ENCODE results near the gene DCAF11.

Gene DCAF11

DNA sequence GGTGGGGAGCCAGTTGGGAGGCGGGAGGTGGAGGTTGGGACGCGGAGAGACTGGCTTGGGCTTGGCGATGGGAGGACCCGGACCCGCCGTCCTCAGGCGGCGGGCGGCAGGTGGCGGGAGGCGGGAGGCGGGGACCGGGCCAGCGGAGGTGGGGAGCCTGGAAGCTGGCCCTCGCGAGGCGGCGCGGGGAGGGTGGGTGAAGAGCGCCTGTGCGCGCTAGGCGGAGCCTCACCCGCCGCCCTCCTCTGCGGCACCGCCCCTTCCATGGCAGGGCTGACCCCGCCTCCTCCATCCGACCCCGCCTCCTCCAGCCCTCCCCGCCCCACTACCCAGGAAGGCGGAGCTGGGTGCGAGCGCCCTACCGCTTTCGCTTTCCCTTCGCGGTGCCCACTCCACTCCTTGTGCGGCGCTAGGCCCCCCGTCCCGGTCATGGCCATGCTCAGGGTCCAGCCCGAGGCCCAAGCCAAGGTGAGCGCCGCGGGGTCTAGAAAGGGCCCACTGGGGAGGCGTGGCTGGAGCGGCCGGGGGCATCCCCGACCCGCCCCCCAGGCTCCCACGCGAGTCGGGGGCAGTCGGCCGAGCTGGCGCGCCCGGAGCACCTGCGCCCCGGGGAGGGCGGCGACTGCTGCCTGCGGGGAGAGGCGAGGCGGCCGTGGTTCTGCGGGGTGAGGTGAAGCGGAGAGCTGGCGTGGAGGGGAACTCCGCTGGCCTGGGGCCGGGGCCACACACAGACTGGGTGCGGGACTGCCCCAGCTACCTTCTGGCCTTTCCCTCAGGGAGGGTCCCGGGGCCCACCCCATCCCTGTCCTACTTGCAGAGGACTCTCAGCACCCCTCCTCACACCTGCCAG, 21.5 kb downstream of the DCAF11 start, which contains the start of gene PSME1:
TSS of gene PSME1 (plus strand) at position 361 of the 850 bp plus-strand sequence. CDS start at position 430, 69 bp downstream.
- DNase-seq (ENCODE audit: low read depth) = peak; percentile 55
- peak within 1 kb of the TSS; percentile 95 for H3K4me3 ChIP-seq (ENCODE audit: low read depth, low read length)
- TF ChIP-seq, protein P1, sequence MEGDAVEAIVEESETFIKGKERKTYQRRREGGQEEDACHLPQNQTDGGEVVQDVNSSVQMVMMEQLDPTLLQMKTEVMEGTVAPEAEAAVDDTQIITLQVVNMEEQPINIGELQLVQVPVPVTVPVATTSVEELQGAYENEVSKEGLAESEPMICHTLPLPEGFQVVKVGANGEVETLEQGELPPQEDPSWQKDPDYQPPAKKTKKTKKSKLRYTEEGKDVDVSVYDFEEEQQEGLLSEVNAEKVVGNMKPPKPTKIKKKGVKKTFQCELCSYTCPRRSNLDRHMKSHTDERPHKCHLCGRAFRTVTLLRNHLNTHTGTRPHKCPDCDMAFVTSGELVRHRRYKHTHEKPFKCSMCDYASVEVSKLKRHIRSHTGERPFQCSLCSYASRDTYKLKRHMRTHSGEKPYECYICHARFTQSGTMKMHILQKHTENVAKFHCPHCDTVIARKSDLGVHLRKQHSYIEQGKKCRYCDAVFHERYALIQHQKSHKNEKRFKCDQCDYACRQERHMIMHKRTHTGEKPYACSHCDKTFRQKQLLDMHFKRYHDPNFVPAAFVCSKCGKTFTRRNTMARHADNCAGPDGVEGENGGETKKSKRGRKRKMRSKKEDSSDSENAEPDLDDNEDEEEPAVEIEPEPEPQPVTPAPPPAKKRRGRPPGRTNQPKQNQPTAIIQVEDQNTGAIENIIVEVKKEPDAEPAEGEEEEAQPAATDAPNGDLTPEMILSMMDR (IDR thresholded peaks at IDR 0.05; ENCODE audit: low read depth, low read length, missing control alignments) = no peak

DNA sequence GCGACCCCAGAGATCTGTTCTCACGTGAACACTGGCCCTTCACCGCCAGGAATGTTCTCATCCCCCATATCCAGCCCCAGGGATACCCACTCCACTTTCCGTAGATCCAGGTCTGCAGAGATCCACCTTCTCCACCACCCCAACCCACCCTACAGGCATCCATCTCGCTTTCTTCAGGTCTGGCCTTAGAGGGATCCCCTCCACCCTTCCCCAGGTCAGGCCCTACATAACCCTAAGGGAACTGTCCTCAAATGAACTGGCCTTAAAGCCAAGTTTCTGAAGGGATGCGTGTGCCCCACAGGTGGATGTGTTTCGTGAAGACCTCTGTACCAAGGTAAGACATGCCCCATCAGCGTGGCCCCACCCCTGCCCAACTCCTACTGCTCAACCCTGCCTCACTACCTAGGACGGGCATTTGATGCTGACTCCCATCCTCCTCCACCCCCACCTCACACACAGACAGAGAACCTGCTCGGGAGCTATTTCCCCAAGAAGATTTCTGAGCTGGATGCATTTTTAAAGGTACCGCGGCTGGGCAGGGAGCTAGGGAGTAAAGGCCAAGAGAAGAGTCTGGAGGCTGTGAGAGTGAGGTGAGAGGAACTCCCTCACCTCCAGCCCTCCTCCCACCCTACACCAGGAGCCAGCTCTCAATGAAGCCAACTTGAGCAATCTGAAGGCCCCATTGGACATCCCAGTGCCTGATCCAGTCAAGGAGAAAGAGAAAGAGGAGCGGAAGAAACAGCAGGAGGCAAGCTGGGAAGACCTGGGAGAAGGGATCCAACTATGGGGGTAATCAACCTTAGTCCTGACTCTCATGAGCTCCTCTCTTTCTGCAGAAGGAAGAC, 22.3 kb downstream of the DCAF11 start:
- TF ChIP-seq, protein P1 (IDR thresholded peaks at IDR 0.05; ENCODE audit: low read depth, low read length, missing control alignments) = no peak
- no peak for DNase-seq (ENCODE audit: low read depth)
- H3K4me3 ChIP-seq (ENCODE audit: low read depth, low read length) = peak overlapping the region; percentile 95

DNA sequence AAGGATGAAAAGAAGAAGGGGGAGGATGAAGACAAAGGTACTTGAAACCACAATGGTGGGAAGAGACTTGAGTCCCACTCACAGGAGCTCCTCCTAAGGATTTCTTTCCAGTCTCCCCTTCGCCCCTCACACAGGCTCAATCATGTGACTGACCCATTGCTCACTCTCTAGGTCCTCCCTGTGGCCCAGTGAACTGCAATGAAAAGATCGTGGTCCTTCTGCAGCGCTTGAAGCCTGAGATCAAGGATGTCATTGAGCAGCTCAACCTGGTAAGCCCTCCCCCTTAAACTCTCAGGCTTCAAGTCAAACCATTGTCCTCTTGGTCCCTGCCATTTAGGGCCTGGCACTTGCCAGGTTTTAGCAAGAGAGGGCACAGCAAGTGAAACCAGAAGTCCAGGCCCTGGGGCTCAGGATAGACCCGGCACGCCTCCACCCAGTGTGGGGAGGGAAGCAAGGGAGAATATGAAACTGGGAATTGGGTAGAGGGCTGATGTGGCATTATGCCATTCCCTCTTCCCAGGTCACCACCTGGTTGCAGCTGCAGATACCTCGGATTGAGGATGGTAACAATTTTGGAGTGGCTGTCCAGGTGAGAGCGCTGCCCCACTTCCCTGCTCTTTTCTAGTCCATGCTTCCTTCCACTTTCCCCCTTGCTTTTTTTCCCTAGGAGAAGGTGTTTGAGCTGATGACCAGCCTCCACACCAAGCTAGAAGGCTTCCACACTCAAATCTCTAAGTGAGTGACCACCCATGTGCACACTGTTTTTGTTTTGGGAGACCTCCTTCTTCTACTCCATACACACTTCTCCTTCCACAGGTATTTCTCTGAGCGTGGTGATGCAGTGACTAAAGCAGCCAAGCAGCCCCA, 23.2 kb downstream of the DCAF11 start:
- H3K4me3 ChIP-seq (ENCODE audit: low read depth, low read length) = no peak overlapping the region
- no peak for DNase-seq (ENCODE audit: low read depth)
- TF ChIP-seq, protein P1 (IDR thresholded peaks at IDR 0.05; ENCODE audit: low read depth, low read length, missing control alignments) = no peak

DNA sequence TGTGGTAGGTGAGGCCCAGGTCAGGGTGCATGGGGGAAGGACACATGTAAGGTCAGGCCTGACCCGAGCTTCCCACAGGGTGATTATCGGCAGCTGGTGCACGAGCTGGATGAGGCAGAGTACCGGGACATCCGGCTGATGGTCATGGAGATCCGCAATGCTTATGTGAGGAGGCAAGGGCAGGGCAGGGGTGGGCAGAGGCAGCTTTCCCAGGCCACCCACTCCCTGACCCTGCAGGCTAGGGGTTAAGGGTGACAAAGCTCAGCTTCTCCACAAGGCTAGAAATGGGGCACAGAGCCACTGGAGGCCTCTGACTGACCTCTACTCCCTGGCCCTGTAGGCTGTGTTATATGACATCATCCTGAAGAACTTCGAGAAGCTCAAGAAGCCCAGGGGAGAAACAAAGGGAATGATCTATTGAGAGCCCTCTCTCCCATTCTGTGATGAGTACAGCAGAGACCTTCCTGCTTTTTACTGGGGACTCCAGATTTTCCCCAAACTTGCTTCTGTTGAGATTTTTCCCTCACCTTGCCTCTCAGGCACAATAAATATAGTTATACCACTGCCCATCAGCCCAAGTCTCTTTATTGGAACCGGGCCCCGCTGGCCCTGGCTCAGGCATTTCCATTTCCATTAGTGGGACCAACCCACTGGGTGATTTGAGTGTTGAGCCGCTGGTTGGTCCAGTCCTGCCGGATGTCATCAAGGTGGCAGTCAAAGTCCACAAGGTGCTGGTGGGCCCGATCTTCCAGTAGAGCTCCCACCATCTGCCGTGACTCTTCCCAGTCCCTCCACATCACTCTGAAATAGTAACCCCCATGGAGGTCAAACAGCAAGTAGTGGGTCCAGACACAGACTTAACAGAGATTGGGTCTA, 24.1 kb downstream of the DCAF11 start:
- DNase-seq (ENCODE audit: low read depth) = no peak
- TF ChIP-seq, protein P1 (IDR thresholded peaks at IDR 0.05; ENCODE audit: low read depth, low read length, missing control alignments) = no peak
- no peak overlapping the region; the same call in 1 of the 2 replicates for H3K4me3 ChIP-seq (ENCODE audit: low read depth, low read length)

DNA sequence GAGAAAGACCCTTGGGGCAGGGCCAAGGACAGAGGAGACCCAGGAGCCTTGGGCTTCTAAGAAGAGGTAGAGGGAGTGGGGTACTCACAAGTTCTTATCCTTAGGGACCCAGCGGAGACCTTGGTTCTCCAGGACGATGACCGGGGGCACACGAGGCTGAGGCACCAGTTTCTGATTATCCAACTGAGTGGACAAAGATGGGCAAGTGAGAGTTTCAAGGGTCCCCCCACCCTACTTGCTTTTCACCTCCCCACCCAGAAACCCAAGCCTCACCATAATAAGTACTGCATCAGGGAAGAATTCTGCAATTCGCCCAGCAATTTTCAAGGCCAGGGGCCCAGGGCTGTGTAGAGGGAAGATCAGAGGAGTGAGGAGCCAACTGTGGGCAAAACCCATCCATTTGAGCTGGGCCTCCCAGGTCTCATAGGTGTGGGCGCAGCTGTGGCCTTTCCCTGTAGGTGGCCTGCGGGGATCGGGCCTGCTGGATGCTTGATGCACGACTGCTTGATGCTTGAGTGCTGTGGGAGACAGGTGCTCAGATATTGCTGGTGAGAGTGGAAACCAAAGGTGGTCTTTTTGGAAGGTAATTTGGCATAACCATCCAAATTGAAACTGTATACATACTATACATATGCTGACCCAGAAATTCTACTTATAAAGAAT, 24.8 kb downstream of the DCAF11 start:
- no peak for DNase-seq (ENCODE audit: low read depth)

More for the DNA sequence above, 24.8 kb downstream of the DCAF11 start:
- TF ChIP-seq, protein P1 (IDR thresholded peaks at IDR 0.05; ENCODE audit: low read depth, low read length, missing control alignments) = peak; percentile 24
- peak overlapping the region; percentile 70 for H3K4me3 ChIP-seq (ENCODE audit: low read depth, low read length)
